SJSA1 (cell line): ENCODE results near the gene C1orf167. TPM values are rescaled to one million over a fixed set of nuclear protein-coding genes. Genes with fewer than 3 reads are reported as not detected.

Source experiments
- DNase-seq, 2 experiments: peaks; one replicate each; pipeline ENCODE4 v3.0.0-alpha.2; 2015 to 2020; ENCODE audit warnings: low spot score in 2 of 2, low read depth in 1 of 2
- H3K27ac ChIP-seq: fragments of 250-450 bp; sonication (Bioruptor Pico); 2 replicates; pipeline ENCODE4 v1.5.1; 2020; ENCODE audit warnings: mild to moderate bottlenecking, moderate library complexity
- H3K27me3 ChIP-seq: fragments of 250-450 bp; sonication (Bioruptor Pico); replicated peaks from 2 replicates; pipeline ENCODE4 v1.5.1; 2020; ENCODE audit warnings: mild to moderate bottlenecking, moderate library complexity
- H3K36me3 ChIP-seq: fragments of 250-450 bp; sonication (Bioruptor Pico); 2 replicates; pipeline ENCODE4 v1.5.1; 2020; ENCODE audit warnings: mild to moderate bottlenecking
- H3K4me1 ChIP-seq: fragments of 250-450 bp; sonication (Bioruptor Pico); replicated peaks from 2 replicates; pipeline ENCODE4 v1.6.1; 2021; ENCODE audit warnings: mild to moderate bottlenecking
- H3K4me3 ChIP-seq: fragments of 250-450 bp; sonication (Bioruptor Pico); 2 replicates; pipeline ENCODE4 v1.5.1; 2020; ENCODE audit warnings: mild to moderate bottlenecking
- H3K9me3 ChIP-seq: fragments of 250-450 bp; sonication (Bioruptor Pico); replicated peaks from 2 replicates; pipeline ENCODE4 v1.5.1; 2020; ENCODE audit warnings: mild to moderate bottlenecking
- total RNA-seq: library from RNA; depleted of rRNA; stranded (reverse); fragments of >200 nt; shearing (Covaris generic); gene quantifications from 2 replicates; pipeline ENCODE4 v1.2.3, GENCODE V29; 2014

Gene C1orf167
- total RNA-seq, 1 experiment from 2014 or later: not detected

GRCh38 chr1:11764115-11764514, 2.1 kb downstream of the C1orf167 start:
- Histone ChIP-seq H3K4me1 (no peaks in the 10 kb centered on the region), H3K27ac (no peak overlapping the region), H3K4me3 (no peak overlapping the region), H3K27me3 (peaks cover 13% of the 10 kb centered on the region), H3K9me3 (no peaks in the 10 kb centered on the region; the same call in 1 of the 2 replicates), H3K36me3 (no peaks in the 10 kb centered on the region)
- DNase-seq: no peak

GRCh38 chr1:11764519-11764918, 2.5 kb downstream of the C1orf167 start:
- no peak overlapping the region for H3K4me3 ChIP-seq
- H3K27me3 ChIP-seq: peaks cover 13% of the 10 kb centered on the region
- no peaks in the 10 kb centered on the region for H3K36me3 ChIP-seq
- H3K27ac ChIP-seq: no peak overlapping the region
- no peaks in the 10 kb centered on the region; the same call in 1 of the 2 replicates for H3K9me3 ChIP-seq
- no peak for DNase-seq
- H3K4me1 ChIP-seq: no peaks in the 10 kb centered on the region

GRCh38 chr1:11765661-11766428, 3.9 kb downstream of the C1orf167 start:
- DNase-seq: no peak
- Histone ChIP-seq H3K36me3 (no peaks in the 10 kb centered on the region), H3K27ac (no peak overlapping the region), H3K27me3 (peaks cover 19% of the 10 kb centered on the region), H3K9me3 (no peaks in the 10 kb centered on the region), H3K4me1 (no peaks in the 10 kb centered on the region), H3K4me3 (no peak overlapping the region)

GRCh38 chr1:11766429-11766776, 4.4 kb downstream of the C1orf167 start:
- no peak overlapping the region for H3K27ac ChIP-seq

GRCh38 chr1:11767922-11768704, 6.1 kb downstream of the C1orf167 start:
- no peaks in the 10 kb centered on the region for H3K4me1 ChIP-seq
- H3K27me3 ChIP-seq: peaks cover 15% of the 10 kb centered on the region
- H3K27ac ChIP-seq: no peak overlapping the region
- no peak overlapping the region for H3K4me3 ChIP-seq
- H3K9me3 ChIP-seq: no peaks in the 10 kb centered on the region
- no peak for DNase-seq
- H3K36me3 ChIP-seq: no peaks in the 10 kb centered on the region

More at GRCh38 chr1:11766429-11766776, 4.4 kb downstream of the C1orf167 start:
- no peaks in the 10 kb centered on the region for H3K4me1 ChIP-seq
- peaks cover 22% of the 10 kb centered on the region for H3K27me3 ChIP-seq
- H3K36me3 ChIP-seq: no peaks in the 10 kb centered on the region
- no peak overlapping the region for H3K4me3 ChIP-seq
- no peaks in the 10 kb centered on the region for H3K9me3 ChIP-seq
- no peak for DNase-seq

- Histone ChIP-seq H3K27ac (no peak overlapping the region), H3K27me3 (peaks cover 17% of the 10 kb centered on the region), H3K9me3 (no peaks in the 10 kb centered on the region), H3K36me3 (no peaks in the 10 kb centered on the region), H3K4me1 (no peaks in the 10 kb centered on the region), H3K4me3 (no peak overlapping the region)
- no peak for DNase-seq
Observed at GRCh38 chr1:11768821-11769220, 6.8 kb downstream of the C1orf167 start.

- Histone ChIP-seq H3K4me1 (no peaks in the 10 kb centered on the region), H3K9me3 (no peaks in the 10 kb centered on the region), H3K27me3 (peaks cover 20% of the 10 kb centered on the region), H3K27ac (no peak overlapping the region), H3K36me3 (no peaks in the 10 kb centered on the region), H3K4me3 (no peak overlapping the region)
- DNase-seq: no peak
Observed at GRCh38 chr1:11769274-11769673, 7.3 kb downstream of the C1orf167 start.

GRCh38 chr1:11770011-11770410, 8.0 kb downstream of the C1orf167 start:
- no peak for DNase-seq
- H3K27me3 ChIP-seq: peaks cover 21% of the 10 kb centered on the region
- no peaks in the 10 kb centered on the region for H3K9me3 ChIP-seq
- no peaks in the 10 kb centered on the region for H3K36me3 ChIP-seq
- no peaks in the 10 kb centered on the region for H3K4me1 ChIP-seq
- H3K4me3 ChIP-seq: no peak overlapping the region
- no peak overlapping the region for H3K27ac ChIP-seq

- no peak for DNase-seq
- Histone ChIP-seq H3K9me3 (no peaks in the 10 kb centered on the region), H3K36me3 (no peaks in the 10 kb centered on the region), H3K4me1 (no peaks in the 10 kb centered on the region), H3K4me3 (no peak overlapping the region), H3K27me3 (peaks cover 21% of the 10 kb centered on the region), H3K27ac (no peak overlapping the region)
Observed at GRCh38 chr1:11771481-11772043, 9.6 kb downstream of the C1orf167 start.

GRCh38 chr1:11772458-11772857, 10.5 kb downstream of the C1orf167 start:
- H3K4me1 ChIP-seq: no peaks in the 10 kb centered on the region
- peaks cover 21% of the 10 kb centered on the region for H3K27me3 ChIP-seq
- no peaks in the 10 kb centered on the region for H3K36me3 ChIP-seq
- H3K9me3 ChIP-seq: no peaks in the 10 kb centered on the region
- no peak overlapping the region for H3K27ac ChIP-seq
- H3K4me3 ChIP-seq: no peak overlapping the region
- no peak for DNase-seq

- Histone ChIP-seq H3K4me3 (no peak overlapping the region), H3K4me1 (no peaks in the 10 kb centered on the region), H3K36me3 (no peaks in the 10 kb centered on the region), H3K27ac (no peak overlapping the region), H3K9me3 (no peaks in the 10 kb centered on the region), H3K27me3 (peaks cover 15% of the 10 kb centered on the region; the same call in 1 of the 2 replicates)
- no peak for DNase-seq
Observed at GRCh38 chr1:11774753-11775152, 12.8 kb downstream of the C1orf167 start.

GRCh38 chr1:11777658-11778322, 15.8 kb downstream of the C1orf167 start:
- Histone ChIP-seq H3K4me3 (no peak overlapping the region), H3K36me3 (no peaks in the 10 kb centered on the region), H3K27ac (no peak overlapping the region), H3K9me3 (no peaks in the 10 kb centered on the region), H3K4me1 (no peaks in the 10 kb centered on the region), H3K27me3 (0 out of 2 replicates have a peak, but pooled peaks cover 6% of the 10 kb centered on the region)
- no peak for DNase-seq

- no peaks in the 10 kb centered on the region for H3K4me1 ChIP-seq
- H3K27me3 ChIP-seq: 0 out of 2 replicates have a peak, but pooled peaks cover 6% of the 10 kb centered on the region
- no peak overlapping the region for H3K27ac ChIP-seq
- no peaks in the 10 kb centered on the region for H3K36me3 ChIP-seq
- no peak for DNase-seq
- no peaks in the 10 kb centered on the region for H3K9me3 ChIP-seq
- H3K4me3 ChIP-seq: no peak overlapping the region
Observed at GRCh38 chr1:11778336-11778735, 16.3 kb downstream of the C1orf167 start.
